GM12878 (cell line): ENCODE results near the gene ANKDD1A. TPM values are rescaled to one million over a fixed set of nuclear protein-coding genes. Genes with fewer than 3 reads are reported as not detected.

ENCODE experiments used
- ATAC-seq: fragments of 200-7000 bp; cut with Tn5 transposase; 3 replicates; pipeline ENCODE4 v1.9.1; 2020; ENCODE audit warnings: mild to moderate bottlenecking, moderate library complexity
- BruUV-seq: library from RNA; stranded (reverse); fragments of 400-500 nt; replicated peaks from 2 replicates; lab custom pipeline; 2021; lab: Mats Ljungman, UMichigan
- CTCF ChIA-PET: fragments of 300-600 bp; sonication (Branson Sonifier 250); formaldehyde crosslinking; extraction: SDS; loops from one replicate; lab custom pipeline; 2021; ENCODE audit warnings: inconsistent platforms; lab: Yijun Ruan, JAX
- POLR2A ChIA-PET: fragments of 350-600 bp; formaldehyde crosslinking; extraction: SDS; loops from one replicate; lab custom pipeline; 2021; ENCODE audit warnings: inconsistent platforms; lab: Charles Lee
- RAD21 ChIA-PET: fragments of 300-600 bp; sonication (Branson Sonifier 250); formaldehyde crosslinking; loops from one replicate; lab custom pipeline; 2023; ENCODE audit warnings: antibody characterized with exemption; ENCODE audit not compliant: unreplicated experiment; lab: Charles Lee
- SMC1A ChIA-PET: fragments of 300-600 bp; sonication (Branson Sonifier 250); formaldehyde crosslinking; loops from one replicate; lab custom pipeline; 2023; ENCODE audit not compliant: unreplicated experiment, uncharacterized antibody; lab: Charles Lee
- DNase-seq: peaks from one replicate; pipeline ENCODE4 v3.0.0-alpha.2; 2011; ENCODE audit warnings: low read depth, low spot score
- FAIRE-seq: peaks from 3 replicates; lab custom pipeline; 2011; peaks lifted over from hg19 to GRCh38; lab: Jason Lieb, UNC
- H2AFZ ChIP-seq: 2 replicates; pipeline ENCODE4 v1.6.0; 2011; ENCODE audit warnings: low read depth, low read length, control low read depth; ENCODE audit not compliant: control insufficient read depth
- H3K27ac ChIP-seq: 2 replicates; pipeline ENCODE4 v1.5.1; 2011; ENCODE audit warnings: control low read depth; ENCODE audit not compliant: control insufficient read depth, insufficient read depth
- H3K27me3 ChIP-seq, 2 experiments: replicated peaks in 1 of 2; 2 replicates each; pipeline versions ENCODE4 v1.6.0 to v1.6.1; 2011; ENCODE audit warnings: low read length in 1 of 2; ENCODE audit not compliant: control insufficient read depth in 2 of 2, insufficient read depth in 2 of 2
- H3K36me3 ChIP-seq, 2 experiments: 2 replicates each; pipeline ENCODE4 v1.5.1; 2011; ENCODE audit warnings: low read length in 1 of 2; ENCODE audit not compliant: control insufficient read depth in 2 of 2, insufficient read depth in 2 of 2
- H3K4me1 ChIP-seq: 2 replicates; pipeline ENCODE4 v1.6.1; 2011; ENCODE audit warnings: mild to moderate bottlenecking, low read length, moderate library complexity, mixed read lengths; ENCODE audit not compliant: control insufficient read depth, insufficient read depth
- H3K4me2 ChIP-seq: 2 replicates; pipeline ENCODE4 v1.6.0; 2011; ENCODE audit warnings: control low read depth; ENCODE audit not compliant: control insufficient read depth, insufficient read depth
- H3K4me3 ChIP-seq: fragments of 200-600 bp; sonication (generic); 2 replicates; pipeline ENCODE4 v1.5.1; 2016
- H3K79me2 ChIP-seq: 2 replicates; pipeline ENCODE4 v1.6.0; 2011; ENCODE audit warnings: low read length; ENCODE audit not compliant: control insufficient read depth, insufficient read depth
- H3K9ac ChIP-seq: 2 replicates; pipeline ENCODE4 v1.8.0; 2011; ENCODE audit warnings: low read length, control low read depth, mixed read lengths; ENCODE audit not compliant: control insufficient read depth, insufficient read depth
- H3K9me3 ChIP-seq: replicated peaks from 3 replicates; pipeline ENCODE4 v1.5.1; 2011; ENCODE audit warnings: mild to moderate bottlenecking, low read length; ENCODE audit not compliant: control insufficient read depth, insufficient read depth
- H4K20me1 ChIP-seq: 2 replicates; pipeline ENCODE4 v1.6.0; 2011; ENCODE audit not compliant: control insufficient read depth, insufficient read depth
- BHLHE40 ChIP-seq, 2 experiments: fragments of 450-650 bp in 1 of 2; IDR thresholded peaks; 2 replicates each; pipeline ENCODE4 v1.6.1; 2011 to 2017; ENCODE audit warnings: low read depth in 2 of 2, borderline replicate concordance in 1 of 2, improper control_type of control experiment in 1 of 2, low read length in 1 of 2, mild to moderate bottlenecking in 1 of 2
- CHD1 ChIP-seq: IDR thresholded peaks from 2 replicates; pipeline ENCODE4 v1.6.1; 2012; ENCODE audit warnings: low read depth, low read length, improper control_type of control experiment
- EP300 ChIP-seq, 2 experiments: fragments of 150-350 bp in 1 of 2; IDR thresholded peaks; 2 replicates each; pipeline ENCODE4 v1.6.1; 2011 to 2012; ENCODE audit warnings: low read depth in 2 of 2, low read length in 2 of 2, borderline replicate concordance in 1 of 2, improper control_type of control experiment in 1 of 2, inconsistent platforms in 1 of 2; ENCODE audit not compliant: control insufficient read depth in 1 of 2
- ESRRA ChIP-seq: IDR thresholded peaks from 2 replicates; pipeline ENCODE4 v1.6.1; 2012; ENCODE audit warnings: mild to moderate bottlenecking, low read length, improper control_type of control experiment
- HDAC6 ChIP-seq: fragments of 200-600 bp; sonication (generic); IDR thresholded peaks from one replicate; pipeline ENCODE4 v1.8.0; 2017; ENCODE audit warnings: antibody characterized with exemption; ENCODE audit not compliant: unreplicated experiment
- IKZF1 ChIP-seq: fragments of 450-650 bp; conservative IDR thresholded peaks from 2 replicates; pipeline ENCODE4 v1.6.1; 2017; ENCODE audit warnings: antibody characterized with exemption, mild to moderate bottlenecking
- IKZF2 ChIP-seq, 2 experiments: fragments of 450-650 bp; IDR thresholded peaks; 2 replicates each; pipeline ENCODE4 v1.6.1; 2017; ENCODE audit warnings: mild to moderate bottlenecking in 2 of 2, moderate library complexity in 2 of 2
- JUND ChIP-seq: IDR thresholded peaks from 2 replicates; pipeline ENCODE4 v1.6.1; 2012; ENCODE audit warnings: low read depth, mild to moderate bottlenecking, low read length, improper control_type of control experiment, moderate library complexity
- NBN ChIP-seq: fragments of 450-650 bp; IDR thresholded peaks from 2 replicates; pipeline ENCODE4 v1.6.1; 2016
- NR2F1 ChIP-seq: fragments of 450-650 bp; conservative IDR thresholded peaks from 2 replicates; pipeline ENCODE4 v1.6.1; 2017; ENCODE audit warnings: mild to moderate bottlenecking
- PBX3 ChIP-seq: IDR thresholded peaks from 2 replicates; pipeline ENCODE4 v1.6.1; 2011; ENCODE audit warnings: mild to moderate bottlenecking, low read depth, low read length, moderate library complexity; ENCODE audit not compliant: insufficient replicate concordance
- WGBS: methylation state at CpG from one replicate; pipeline ENCODE4 v1.1.6; 2016; ENCODE audit warnings: low lambda C conversion rate; ENCODE audit not compliant: insufficient replicate concordance, insufficient coverage; ENCODE audit errors: missing lambda C conversion rate; 5-methylcytosine and 5-hydroxymethylcytosine counted together
- in situ Hi-C: fragments of 300-500 bp; cut with MboI; formaldehyde crosslinking; loops from 9 replicates; pipeline ENCODE4 v1.14.3; 2018; ENCODE audit warnings: mixed read lengths
- intact Hi-C: fragments of 100-400 bp; cut with micrococcal nuclease; formaldehyde crosslinking; loops from one replicate; pipeline ENCODE4 v1.14.2; 2022; ENCODE audit not compliant: unreplicated experiment
- polyA plus RNA-seq, 11 experiments: library from polyadenylated mRNA; depleted of rRNA in 4 of 11; unstranded in 6 of 11; stranded (reverse) in 5 of 11; fragments of >200 nt; fragmentation: Nextera tagmentation in 4 of 11; fragmentation: Illumina TruSeq in 1 of 11; extraction: Ambion mirVana in 4 of 11; extraction: Trizol in 1 of 11; gene quantifications; 1 replicate in 1 of 11; 2 replicates in 10 of 11; pipeline versions ENCODE4 v1.2.1 to v1.2.3, GENCODE V29; 2011 to 2016; ENCODE audit warnings: inconsistent platforms in 2 of 11, missing spikeins in 2 of 11, low read depth in 1 of 11
- total RNA-seq, 4 experiments: library from RNA; depleted of rRNA in 3 of 4; stranded (reverse); fragments of >200 nt in 3 of 4; fragmentation: Illumina TruSeq in 1 of 4; extraction: Trizol in 1 of 4; gene quantifications; 2 replicates each; pipeline versions ENCODE4 v1.2.1 to v1.2.3, GENCODE V29; 2013 to 2021
- TF ChIP-seq, protein P1 (sequence below): fragments of 450-650 bp; IDR thresholded peaks from 2 replicates; pipeline ENCODE4 v1.6.1; 2017; ENCODE audit warnings: low read depth, mild to moderate bottlenecking, moderate library complexity
- TF ChIP-seq, protein P2 (sequence below): fragments of 450-650 bp; IDR thresholded peaks from 2 replicates; pipeline ENCODE4 v1.6.1; 2017; ENCODE audit warnings: mild to moderate bottlenecking, moderate library complexity
- TF ChIP-seq, protein P3 (sequence below): IDR thresholded peaks from 2 replicates; pipeline ENCODE4 v1.6.1; 2011; ENCODE audit warnings: low read depth, low read length, improper control_type of control experiment, borderline replicate concordance

The ANKDD1A gene
- total and polyA plus RNA-seq, 10 of the 15 experiments (the other 5 are each of a cell fraction or from before 2014, with no cell fraction given), result 1.5 to 6.6 (median 4.1) TPM

- intact Hi-C loops, result no loop called here
- H2AFZ ChIP-seq, result peak overlapping the region; percentile 57
- peak overlapping the region; percentile 45 for H3K9ac ChIP-seq
- WGBS, result 35% methylated on average over 10 of the region's 10 CpGs
- H3K9me3 ChIP-seq, result no peaks in the 10 kb centered on the region
- peaks cover 38% of the 10 kb centered on the region for H3K4me1 ChIP-seq
- SMC1A ChIA-PET, result interaction anchor here (1.1 to 1.3 kb wide), 2 partner anchors 17 to 36 kb away, joined by 3 read pairs; no protein-coding TSS in a partner anchor
- no TSS peak for BruUV-seq
- no peaks in the 10 kb centered on the region for H3K27me3 ChIP-seq
- H3K27ac ChIP-seq, result peak overlapping the region; percentile 71
- no peaks in the 10 kb centered on the region for H3K79me2 ChIP-seq
- no peaks in the 10 kb centered on the region for H3K36me3 ChIP-seq
- FAIRE-seq, result no peak
- peak overlapping the region; percentile 88 for H3K4me2 ChIP-seq
- RAD21 ChIA-PET, result interaction anchor here (0.6 to 1.5 kb wide), 2 partner anchors 13 to 35 kb away, joined by 3 read pairs; no protein-coding TSS in a partner anchor
- H4K20me1 ChIP-seq, result no peaks in the 10 kb centered on the region
- POLR2A ChIA-PET, result interaction anchor here (0.6 to 1.4 kb wide), 4 partner anchors 10 to 181 kb away, joined by 3 to 6 read pairs (median 4); no protein-coding TSS in a partner anchor
- ATAC-seq, result peak; percentile 89
- in situ Hi-C loops, result no loop called here
- peak overlapping the region; percentile 24; the same call in 1 of the 2 replicates for H3K4me3 ChIP-seq
- CTCF ChIA-PET, result interaction anchor here (1.0 to 1.9 kb wide), 2 partner anchors 36 to 95 kb away, joined by 3 to 10 read pairs; no protein-coding TSS in a partner anchor
- DNase-seq, result peak; percentile 65
- TF ChIP-seq, protein P1, sequence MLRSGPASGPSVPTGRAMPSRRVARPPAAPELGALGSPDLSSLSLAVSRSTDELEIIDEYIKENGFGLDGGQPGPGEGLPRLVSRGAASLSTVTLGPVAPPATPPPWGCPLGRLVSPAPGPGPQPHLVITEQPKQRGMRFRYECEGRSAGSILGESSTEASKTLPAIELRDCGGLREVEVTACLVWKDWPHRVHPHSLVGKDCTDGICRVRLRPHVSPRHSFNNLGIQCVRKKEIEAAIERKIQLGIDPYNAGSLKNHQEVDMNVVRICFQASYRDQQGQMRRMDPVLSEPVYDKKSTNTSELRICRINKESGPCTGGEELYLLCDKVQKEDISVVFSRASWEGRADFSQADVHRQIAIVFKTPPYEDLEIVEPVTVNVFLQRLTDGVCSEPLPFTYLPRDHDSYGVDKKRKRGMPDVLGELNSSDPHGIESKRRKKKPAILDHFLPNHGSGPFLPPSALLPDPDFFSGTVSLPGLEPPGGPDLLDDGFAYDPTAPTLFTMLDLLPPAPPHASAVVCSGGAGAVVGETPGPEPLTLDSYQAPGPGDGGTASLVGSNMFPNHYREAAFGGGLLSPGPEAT, result peak; percentile 61; the same call in 1 of the 2 replicates
- TF ChIP-seq, protein P2, sequence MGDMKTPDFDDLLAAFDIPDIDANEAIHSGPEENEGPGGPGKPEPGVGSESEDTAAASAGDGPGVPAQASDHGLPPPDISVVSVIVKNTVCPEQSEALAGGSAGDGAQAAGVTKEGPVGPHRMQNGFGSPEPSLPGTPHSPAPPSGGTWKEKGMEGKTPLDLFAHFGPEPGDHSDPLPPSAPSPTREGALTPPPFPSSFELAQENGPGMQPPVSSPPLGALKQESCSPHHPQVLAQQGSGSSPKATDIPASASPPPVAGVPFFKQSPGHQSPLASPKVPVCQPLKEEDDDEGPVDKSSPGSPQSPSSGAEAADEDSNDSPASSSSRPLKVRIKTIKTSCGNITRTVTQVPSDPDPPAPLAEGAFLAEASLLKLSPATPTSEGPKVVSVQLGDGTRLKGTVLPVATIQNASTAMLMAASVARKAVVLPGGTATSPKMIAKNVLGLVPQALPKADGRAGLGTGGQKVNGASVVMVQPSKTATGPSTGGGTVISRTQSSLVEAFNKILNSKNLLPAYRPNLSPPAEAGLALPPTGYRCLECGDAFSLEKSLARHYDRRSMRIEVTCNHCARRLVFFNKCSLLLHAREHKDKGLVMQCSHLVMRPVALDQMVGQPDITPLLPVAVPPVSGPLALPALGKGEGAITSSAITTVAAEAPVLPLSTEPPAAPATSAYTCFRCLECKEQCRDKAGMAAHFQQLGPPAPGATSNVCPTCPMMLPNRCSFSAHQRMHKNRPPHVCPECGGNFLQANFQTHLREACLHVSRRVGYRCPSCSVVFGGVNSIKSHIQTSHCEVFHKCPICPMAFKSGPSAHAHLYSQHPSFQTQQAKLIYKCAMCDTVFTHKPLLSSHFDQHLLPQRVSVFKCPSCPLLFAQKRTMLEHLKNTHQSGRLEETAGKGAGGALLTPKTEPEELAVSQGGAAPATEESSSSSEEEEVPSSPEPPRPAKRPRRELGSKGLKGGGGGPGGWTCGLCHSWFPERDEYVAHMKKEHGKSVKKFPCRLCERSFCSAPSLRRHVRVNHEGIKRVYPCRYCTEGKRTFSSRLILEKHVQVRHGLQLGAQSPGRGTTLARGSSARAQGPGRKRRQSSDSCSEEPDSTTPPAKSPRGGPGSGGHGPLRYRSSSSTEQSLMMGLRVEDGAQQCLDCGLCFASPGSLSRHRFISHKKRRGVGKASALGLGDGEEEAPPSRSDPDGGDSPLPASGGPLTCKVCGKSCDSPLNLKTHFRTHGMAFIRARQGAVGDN, result peak; percentile 84
- TF ChIP-seq CHD1, result no peak
- TF ChIP-seq NBN, result peak; percentile 62; the same call in 1 of the 2 replicates
- no peak for TF ChIP-seq PBX3
- TF ChIP-seq NR2F1, result no peak
- TF ChIP-seq IKZF2 (IDR thresholded peaks at IDR 0.05), result peak; percentile 43 to 64; a peak in 1 of 4 replicates
- TF ChIP-seq BHLHE40 (IDR thresholded peaks at IDR 0.05; ENCODE audit: borderline replicate concordance in 1 of 2, low read depth in 2 of 2, low read length in 1 of 2), result peak; percentile 68 to 85; a peak in 3 of 4 replicates
- TF ChIP-seq IKZF1, result peak; percentile 50; the same call in 1 of the 2 replicates
- TF ChIP-seq EP300 (IDR thresholded peaks at IDR 0.05; ENCODE audit: borderline replicate concordance in 1 of 2, control insufficient read depth in 1 of 2, low read depth in 2 of 2, low read length in 2 of 2), result 0 out of 4 replicates have a peak, but pooled peaks of 1 of the 2 experiments have one; percentile 17
- TF ChIP-seq, protein P3, sequence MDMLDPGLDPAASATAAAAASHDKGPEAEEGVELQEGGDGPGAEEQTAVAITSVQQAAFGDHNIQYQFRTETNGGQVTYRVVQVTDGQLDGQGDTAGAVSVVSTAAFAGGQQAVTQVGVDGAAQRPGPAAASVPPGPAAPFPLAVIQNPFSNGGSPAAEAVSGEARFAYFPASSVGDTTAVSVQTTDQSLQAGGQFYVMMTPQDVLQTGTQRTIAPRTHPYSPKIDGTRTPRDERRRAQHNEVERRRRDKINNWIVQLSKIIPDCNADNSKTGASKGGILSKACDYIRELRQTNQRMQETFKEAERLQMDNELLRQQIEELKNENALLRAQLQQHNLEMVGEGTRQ, result no peak
- no peak for TF ChIP-seq HDAC6
- no peak for TF ChIP-seq JUND
- no peak for TF ChIP-seq ESRRA
Observed at GRCh38 chr15:64930019-64930652, 18.4 kb downstream of the ANKDD1A start.
